ENCODE results near the gene CLDN6.

Gene CLDN6

GRCh38 chr16:3050487-3050886 is 32.5 kb upstream of the CLDN6 start:
- Histone ChIP-seq H3K27ac (ENCODE audit: low read length) (no peak overlapping the region), H3K4me1 (ENCODE audit: control insufficient read depth, insufficient read depth, low read length) (peaks cover 12% of the 10 kb centered on the region), H3K27me3 (ENCODE audit: control insufficient read depth in 1 of 2, insufficient read depth in 2 of 2, low read length in 2 of 2) (peaks cover 5 to 32% of the 10 kb centered on the region in 2 donors), H3K9ac (ENCODE audit: low read length in 2 of 2) (no peak overlapping the region), H3K9me3 (ENCODE audit: control insufficient read depth in 2 of 2, low read length in 2 of 2) (no peaks in the 10 kb centered on the region), H3K4me3 (ENCODE audit: low read length in 2 of 2) (no peak overlapping the region), H3K36me3 (ENCODE audit: control insufficient read depth in 2 of 2, insufficient read depth in 2 of 2, low read length in 2 of 2) (no peaks in the 10 kb centered on the region)

GRCh38 chr16:3049921-3050481 is 32.0 kb upstream of the CLDN6 start:
- no peaks in the 10 kb centered on the region for H3K36me3 ChIP-seq (ENCODE audit: control insufficient read depth in 2 of 2, insufficient read depth in 2 of 2, low read length in 2 of 2)
- H3K9ac ChIP-seq (ENCODE audit: low read length in 2 of 2), result no peak overlapping the region
- H3K27me3 ChIP-seq (ENCODE audit: control insufficient read depth in 1 of 2, insufficient read depth in 2 of 2, low read length in 2 of 2), result peaks cover 7 to 35% of the 10 kb centered on the region in 2 donors
- no peaks in the 10 kb centered on the region for H3K9me3 ChIP-seq (ENCODE audit: control insufficient read depth in 2 of 2, low read length in 2 of 2)
- H3K4me1 ChIP-seq (ENCODE audit: control insufficient read depth, insufficient read depth, low read length), result peaks cover 15% of the 10 kb centered on the region
- H3K4me3 ChIP-seq (ENCODE audit: low read length in 2 of 2), result no peak overlapping the region
- no peak overlapping the region for H3K27ac ChIP-seq (ENCODE audit: low read length)

GRCh38 chr16:3047387-3047720 is 29.4 kb upstream of the CLDN6 start:
- Histone ChIP-seq H3K4me3 (ENCODE audit: low read length in 2 of 2) (no peak overlapping the region), H3K4me1 (ENCODE audit: control insufficient read depth, insufficient read depth, low read length) (peaks cover 15% of the 10 kb centered on the region), H3K9me3 (ENCODE audit: control insufficient read depth in 2 of 2, low read length in 2 of 2) (no peaks in the 10 kb centered on the region), H3K9ac (ENCODE audit: low read length in 2 of 2) (no peak overlapping the region), H3K36me3 (ENCODE audit: control insufficient read depth in 2 of 2, insufficient read depth in 2 of 2, low read length in 2 of 2) (no peaks in the 10 kb centered on the region), H3K27me3 (ENCODE audit: control insufficient read depth in 1 of 2, insufficient read depth in 2 of 2, low read length in 2 of 2) (peaks cover 21 to 53% of the 10 kb centered on the region in 2 donors), H3K27ac (ENCODE audit: low read length) (no peak overlapping the region)

GRCh38 chr16:3046641-3047386 is 28.8 kb upstream of the CLDN6 start:
- Histone ChIP-seq H3K9ac (ENCODE audit: low read length in 2 of 2) (no peak overlapping the region), H3K27ac (ENCODE audit: low read length) (no peak overlapping the region), H3K9me3 (ENCODE audit: control insufficient read depth in 2 of 2, low read length in 2 of 2) (no peaks in the 10 kb centered on the region), H3K4me1 (ENCODE audit: control insufficient read depth, insufficient read depth, low read length) (peaks cover 15% of the 10 kb centered on the region), H3K36me3 (ENCODE audit: control insufficient read depth in 2 of 2, insufficient read depth in 2 of 2, low read length in 2 of 2) (no peaks in the 10 kb centered on the region), H3K4me3 (ENCODE audit: low read length in 2 of 2) (no peak overlapping the region), H3K27me3 (ENCODE audit: control insufficient read depth in 1 of 2, insufficient read depth in 2 of 2, low read length in 2 of 2) (peaks cover 23 to 53% of the 10 kb centered on the region in 2 donors)

GRCh38 chr16:3045758-3046640 is 28.0 kb upstream of the CLDN6 start, which contains the start of gene MMP25:
TSS of gene MMP25 (plus strand) at chr16:3046561. CDS start at chr16:3046918, 357 bp downstream.
- Histone ChIP-seq H3K27ac (ENCODE audit: low read length) (no peak within 1 kb of the TSS), H3K4me1 (ENCODE audit: control insufficient read depth, insufficient read depth, low read length) (peaks cover 15% of the 10 kb centered on the region)

GRCh38 chr16:3044708-3045107 is 26.7 kb upstream of the CLDN6 start:
- peaks cover 15% of the 10 kb centered on the region for H3K4me1 ChIP-seq (ENCODE audit: control insufficient read depth, insufficient read depth, low read length)
- no peaks in the 10 kb centered on the region for H3K9me3 ChIP-seq (ENCODE audit: control insufficient read depth in 2 of 2, low read length in 2 of 2)
- peaks cover 23 to 48% of the 10 kb centered on the region in 2 donors for H3K27me3 ChIP-seq (ENCODE audit: control insufficient read depth in 1 of 2, insufficient read depth in 2 of 2, low read length in 2 of 2)
- H3K27ac ChIP-seq (ENCODE audit: low read length), result no peak overlapping the region
- no peak overlapping the region for H3K4me3 ChIP-seq (ENCODE audit: low read length in 2 of 2)
- no peak overlapping the region for H3K9ac ChIP-seq (ENCODE audit: low read length in 2 of 2)
- H3K36me3 ChIP-seq (ENCODE audit: control insufficient read depth in 2 of 2, insufficient read depth in 2 of 2, low read length in 2 of 2), result no peaks in the 10 kb centered on the region

More at GRCh38 chr16:3045758-3046640, 28.0 kb upstream of the CLDN6 start, which contains the start of gene MMP25:
- H3K9me3 ChIP-seq (ENCODE audit: control insufficient read depth in 2 of 2, low read length in 2 of 2), result no peaks in the 10 kb centered on the region
- no peaks in the 10 kb centered on the region for H3K36me3 ChIP-seq (ENCODE audit: control insufficient read depth in 2 of 2, insufficient read depth in 2 of 2, low read length in 2 of 2)
- peaks cover 23 to 53% of the 10 kb centered on the region in 2 donors for H3K27me3 ChIP-seq (ENCODE audit: control insufficient read depth in 1 of 2, insufficient read depth in 2 of 2, low read length in 2 of 2)
- no peak within 1 kb of the TSS for H3K9ac ChIP-seq (ENCODE audit: low read length in 2 of 2)
- peak within 1 kb of the TSS; percentile 46 to 69 for H3K4me3 ChIP-seq (ENCODE audit: low read length in 2 of 2)

- H3K4me1 ChIP-seq (ENCODE audit: control insufficient read depth, insufficient read depth, low read length), result peaks cover 15% of the 10 kb centered on the region
- no peak overlapping the region for H3K27ac ChIP-seq (ENCODE audit: low read length)
- peaks cover 41 to 53% of the 10 kb centered on the region in 2 donors for H3K27me3 ChIP-seq (ENCODE audit: control insufficient read depth in 1 of 2, insufficient read depth in 2 of 2, low read length in 2 of 2)
- no peaks in the 10 kb centered on the region for H3K9me3 ChIP-seq (ENCODE audit: control insufficient read depth in 2 of 2, low read length in 2 of 2)
- no peaks in the 10 kb centered on the region for H3K36me3 ChIP-seq (ENCODE audit: control insufficient read depth in 2 of 2, insufficient read depth in 2 of 2, low read length in 2 of 2)
- H3K9ac ChIP-seq (ENCODE audit: low read length in 2 of 2), result no peak overlapping the region
- H3K4me3 ChIP-seq (ENCODE audit: low read length in 2 of 2), result no peak overlapping the region
Measured at GRCh38 chr16:3042376-3042775, 24.4 kb upstream of the CLDN6 start.

GRCh38 chr16:3038896-3039295 is 20.9 kb upstream of the CLDN6 start:
- Histone ChIP-seq H3K27me3 (ENCODE audit: control insufficient read depth in 1 of 2, insufficient read depth in 2 of 2, low read length in 2 of 2) (peaks cover 45 to 55% of the 10 kb centered on the region in 2 donors), H3K9ac (ENCODE audit: low read length in 2 of 2) (no peak overlapping the region), H3K27ac (ENCODE audit: low read length) (no peak overlapping the region), H3K36me3 (ENCODE audit: control insufficient read depth in 2 of 2, insufficient read depth in 2 of 2, low read length in 2 of 2) (no peaks in the 10 kb centered on the region), H3K4me1 (ENCODE audit: control insufficient read depth, insufficient read depth, low read length) (no peaks in the 10 kb centered on the region), H3K4me3 (ENCODE audit: low read length in 2 of 2) (no peak overlapping the region), H3K9me3 (ENCODE audit: control insufficient read depth in 2 of 2, low read length in 2 of 2) (no peaks in the 10 kb centered on the region)

GRCh38 chr16:3038256-3038655 is 20.3 kb upstream of the CLDN6 start:
- H3K27ac ChIP-seq (ENCODE audit: low read length), result no peak overlapping the region
- H3K36me3 ChIP-seq (ENCODE audit: control insufficient read depth in 2 of 2, insufficient read depth in 2 of 2, low read length in 2 of 2), result no peaks in the 10 kb centered on the region
- no peak overlapping the region for H3K4me3 ChIP-seq (ENCODE audit: low read length in 2 of 2)
- no peaks in the 10 kb centered on the region for H3K4me1 ChIP-seq (ENCODE audit: control insufficient read depth, insufficient read depth, low read length)
- H3K9me3 ChIP-seq (ENCODE audit: control insufficient read depth in 2 of 2, low read length in 2 of 2), result no peaks in the 10 kb centered on the region
- H3K27me3 ChIP-seq (ENCODE audit: control insufficient read depth in 1 of 2, insufficient read depth in 2 of 2, low read length in 2 of 2), result peaks cover 44 to 57% of the 10 kb centered on the region in 2 donors
- no peak overlapping the region for H3K9ac ChIP-seq (ENCODE audit: low read length in 2 of 2)

GRCh38 chr16:3036726-3037315 is 18.8 kb upstream of the CLDN6 start, which contains the start of gene BICDL2:
TSS of gene BICDL2 (minus strand) at chr16:3036944. CDS start at chr16:3035496, 1,448 bp downstream.
- Histone ChIP-seq H3K4me1 (ENCODE audit: control insufficient read depth, insufficient read depth, low read length) (no peaks in the 10 kb centered on the region), H3K36me3 (ENCODE audit: control insufficient read depth in 2 of 2, insufficient read depth in 2 of 2, low read length in 2 of 2) (no peaks in the 10 kb centered on the region), H3K9me3 (ENCODE audit: control insufficient read depth in 2 of 2, low read length in 2 of 2) (no peaks in the 10 kb centered on the region), H3K4me3 (ENCODE audit: low read length in 2 of 2) (no peak within 1 kb of the TSS), H3K27me3 (ENCODE audit: control insufficient read depth in 1 of 2, insufficient read depth in 2 of 2, low read length in 2 of 2) (peaks cover 48 to 60% of the 10 kb centered on the region in 2 donors), H3K9ac (ENCODE audit: low read length in 2 of 2) (no peak within 1 kb of the TSS), H3K27ac (ENCODE audit: low read length) (no peak within 1 kb of the TSS)
